Upper lobe of left lung (tissue), 6 donors: ENCODE measurements around the gene ARHGAP42. TPM values are rescaled to one million over a fixed set of nuclear protein-coding genes. Genes with fewer than 3 reads are reported as not detected.

Experiments used
- ATAC-seq, 2 donors: fragments of 200-7000 bp; cut with Tn5 transposase; one replicate each; pipeline ENCODE4 v1.9.1; 2022; ENCODE audit warnings: mild to moderate bottlenecking in 2 of 2, moderate library complexity in 2 of 2; ENCODE audit not compliant: low FRiP score in 2 of 2
- DNase-seq, 2 donors: peaks; one replicate each; pipeline ENCODE4 v3.0.0-alpha.2; 2019 to 2020
- H3K27ac ChIP-seq, 4 donors: fragments of 200-600 bp; sonication (generic); one replicate each; pipeline ENCODE4 v1.5.1; 2016 to 2019
- H3K27me3 ChIP-seq, 4 donors: fragments of 200-600 bp; sonication (generic); one replicate each; pipeline ENCODE4 v1.5.1; 2017 to 2019
- H3K36me3 ChIP-seq, 4 donors: fragments of 200-600 bp; sonication (generic); one replicate each; pipeline ENCODE4 v1.5.1; 2016 to 2019
- H3K4me1 ChIP-seq, 4 donors: fragments of 200-600 bp; sonication (generic); one replicate each; pipeline ENCODE4 v1.5.1; 2018 to 2019
- H3K4me3 ChIP-seq, 4 donors: fragments of 200-600 bp; sonication (generic); one replicate each; pipeline ENCODE4 v1.5.1; 2017 to 2019; ENCODE audit warnings: mild to moderate bottlenecking in 2 of 4, moderate library complexity in 1 of 4
- H3K9me3 ChIP-seq, 4 donors: fragments of 200-600 bp; sonication (generic); one replicate each; pipeline ENCODE4 v1.5.1; 2018 to 2019
- CTCF ChIP-seq, 6 experiments: fragments of 450-650 bp in 4 of 6; fragments of 200-600 bp in 2 of 6; sonication (generic) in 2 of 6; IDR thresholded peaks; one replicate each; pipeline ENCODE4 v1.5.1; 2016 to 2019; ENCODE audit warnings: antibody characterized with exemption in 6 of 6
- EP300 ChIP-seq, 4 donors: sonication (generic); formaldehyde crosslinking; IDR thresholded peaks; one replicate each; pipeline ENCODE4 v1.5.1; 2017; ENCODE audit warnings: antibody characterized with exemption in 4 of 4, control low read depth in 2 of 4
- POLR2A ChIP-seq, 4 donors: fragments of 450-650 bp; IDR thresholded peaks; one replicate each; pipeline ENCODE4 v1.5.1; 2016 to 2017; ENCODE audit warnings: antibody characterized with exemption in 4 of 4, mild to moderate bottlenecking in 2 of 4
- POLR2AphosphoS5 ChIP-seq, 2 donors: sonication (generic); formaldehyde crosslinking; IDR thresholded peaks; one replicate each; pipeline ENCODE4 v1.5.1; 2017; ENCODE audit warnings: antibody characterized with exemption in 2 of 2
- whole genome bisulfite sequencing, 2 donors: methylation state at CpG; one replicate each; pipeline ENCODE4 v1.1.5; 2017 to 2018; 5-methylcytosine and 5-hydroxymethylcytosine counted together
- total RNA-seq, 6 donors: library from RNA; depleted of rRNA in 4 of 6; stranded (reverse); fragments of >200 nt in 4 of 6; gene quantifications; one replicate each; pipeline versions ENCODE4 v1.1.0 to v1.2.1, GENCODE V29; 2016 to 2021
- donor health status: DM: no; HTN: no; CAD: no; lungs with moderate emphysema.
- donor health status: DM: no; HTN: yes; CAD: no; lungs with severe emphysema.

Gene ARHGAP42
- total RNA-seq, 6 donors from 2014 or later: 8.7 to 44.9 (median 23.6) TPM

- WGBS, 2 donors: 13 to 45% methylated on average over 1 of the region's 1 CpG
- Histone ChIP-seq H3K27me3 (no peaks in the 10 kb centered on the region), H3K9me3 (no peaks in the 10 kb centered on the region), H3K36me3 (no peaks in the 10 kb centered on the region), H3K4me1 (no peaks in the 10 kb centered on the region), H3K27ac (no peak overlapping the region), H3K4me3 (no peak overlapping the region)
- no peak for TF ChIP-seq POLR2AphosphoS5 (IDR thresholded peaks at IDR 0.05)
- TF ChIP-seq EP300 (IDR thresholded peaks at IDR 0.05): no peak
- TF ChIP-seq POLR2A (IDR thresholded peaks at IDR 0.05): no peak
- TF ChIP-seq CTCF (IDR thresholded peaks at IDR 0.05): no peak
- no peak for ATAC-seq
- no peak for DNase-seq
Measured at GRCh38 chr11:100791860-100792259, 104.8 kb downstream of the ARHGAP42 start.

GRCh38 chr11:100793525-100793924, 106.4 kb downstream of the ARHGAP42 start:
- Histone ChIP-seq H3K27ac (no peak overlapping the region), H3K36me3 (no peaks in the 10 kb centered on the region), H3K4me1 (no peaks in the 10 kb centered on the region), H3K4me3 (no peak overlapping the region), H3K9me3 (no peaks in the 10 kb centered on the region), H3K27me3 (no peaks in the 10 kb centered on the region)
- no peak for DNase-seq
- ATAC-seq: no peak
- TF ChIP-seq CTCF (IDR thresholded peaks at IDR 0.05): no peak
- no peak for TF ChIP-seq POLR2A (IDR thresholded peaks at IDR 0.05)
- no peak for TF ChIP-seq EP300 (IDR thresholded peaks at IDR 0.05)
- TF ChIP-seq POLR2AphosphoS5 (IDR thresholded peaks at IDR 0.05): no peak
- WGBS, 2 donors: 52 to 69% methylated on average over 2 of the region's 2 CpGs

GRCh38 chr11:100794446-100794845, 107.4 kb downstream of the ARHGAP42 start:
- no peak for DNase-seq
- no peak for ATAC-seq
- no peaks in the 10 kb centered on the region for H3K4me1 ChIP-seq
- 80 to 93% methylated on average over 2 of the region's 2 CpGs for WGBS, 2 donors
- no peaks in the 10 kb centered on the region for H3K27me3 ChIP-seq
- TF ChIP-seq EP300 (IDR thresholded peaks at IDR 0.05): no peak
- no peak for TF ChIP-seq POLR2AphosphoS5 (IDR thresholded peaks at IDR 0.05)
- no peak for TF ChIP-seq CTCF (IDR thresholded peaks at IDR 0.05)
- TF ChIP-seq POLR2A (IDR thresholded peaks at IDR 0.05): no peak
- H3K27ac ChIP-seq: no peak overlapping the region
- no peak overlapping the region for H3K4me3 ChIP-seq
- no peaks in the 10 kb centered on the region for H3K36me3 ChIP-seq
- H3K9me3 ChIP-seq: no peaks in the 10 kb centered on the region

- Histone ChIP-seq H3K9me3 (no peaks in the 10 kb centered on the region), H3K27me3 (no peaks in the 10 kb centered on the region), H3K27ac (no peak overlapping the region), H3K36me3 (no peaks in the 10 kb centered on the region), H3K4me1 (no peaks in the 10 kb centered on the region), H3K4me3 (no peak overlapping the region)
- WGBS, 2 donors: 80 to 82% methylated on average over 3 of the region's 3 CpGs
- no peak for DNase-seq
- TF ChIP-seq CTCF (IDR thresholded peaks at IDR 0.05): no peak
- TF ChIP-seq POLR2A (IDR thresholded peaks at IDR 0.05): no peak
- no peak for TF ChIP-seq POLR2AphosphoS5 (IDR thresholded peaks at IDR 0.05)
- no peak for TF ChIP-seq EP300 (IDR thresholded peaks at IDR 0.05)
- ATAC-seq: no peak
Measured at GRCh38 chr11:100799445-100799844, 112.4 kb downstream of the ARHGAP42 start.

- 80 to 89% methylated on average over 2 of the region's 2 CpGs for WGBS, 2 donors
Measured at GRCh38 chr11:100800202-100800601, 113.1 kb downstream of the ARHGAP42 start.

More at GRCh38 chr11:100800202-100800601, 113.1 kb downstream of the ARHGAP42 start:
- ATAC-seq (no peak), DNase-seq (no peak)
- H3K4me3 ChIP-seq: no peak overlapping the region
- no peak overlapping the region for H3K27ac ChIP-seq
- no peaks in the 10 kb centered on the region for H3K4me1 ChIP-seq
- no peaks in the 10 kb centered on the region for H3K9me3 ChIP-seq
- H3K36me3 ChIP-seq: no peaks in the 10 kb centered on the region
- H3K27me3 ChIP-seq: no peaks in the 10 kb centered on the region
- TF ChIP-seq CTCF (IDR thresholded peaks at IDR 0.05) (no peak), EP300 (IDR thresholded peaks at IDR 0.05) (no peak), POLR2A (IDR thresholded peaks at IDR 0.05) (no peak), POLR2AphosphoS5 (IDR thresholded peaks at IDR 0.05) (no peak)
